Activated T-cell treated with anti-CD3 and anti-CD28 coated beads, Interleukin-2, amount 50 U/mL, for 1 hour (primary cell): ENCODE data around the gene PLEKHA5.
"Not testable (repeated sequence)": the region's sequence is repeated elsewhere in the genome, so short reads cannot be mapped to it uniquely, and the experiment has no call there.

Experiments used
- DNase-seq: peaks from one replicate; pipeline ENCODE4 v3.0.0-alpha.2; 2020

The PLEKHA5 gene

GRCh38 chr12:19168644-19169043 lies 39.1 kb downstream of the PLEKHA5 start:
- DNase-seq: no peak

GRCh38 chr12:19169222-19169621 lies 39.7 kb downstream of the PLEKHA5 start:
- DNase-seq: no peak

- DNase-seq: not testable (repeated sequence)
Observed at GRCh38 chr12:19170286-19170685, 40.8 kb downstream of the PLEKHA5 start.

DNA sequence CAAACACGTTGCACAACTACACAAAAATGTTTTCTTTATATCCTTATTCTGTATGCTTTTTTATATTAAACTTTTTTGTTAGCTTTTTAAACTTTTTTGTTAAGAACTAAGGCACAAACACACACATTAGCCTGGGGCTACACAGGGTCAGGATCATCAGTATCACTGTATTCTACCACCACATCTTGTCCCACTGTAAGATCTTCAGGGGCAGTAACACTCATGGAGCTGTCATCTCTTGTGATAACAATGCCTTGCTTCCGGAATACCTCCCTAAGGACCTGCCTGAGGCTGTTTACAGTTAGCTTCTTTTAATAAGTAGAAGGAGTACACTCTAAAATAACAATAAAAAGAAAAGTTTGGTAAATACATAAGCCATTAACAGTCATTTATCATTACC lies 42.2 kb downstream of the PLEKHA5 start:
- DNase-seq: no peak

DNA sequence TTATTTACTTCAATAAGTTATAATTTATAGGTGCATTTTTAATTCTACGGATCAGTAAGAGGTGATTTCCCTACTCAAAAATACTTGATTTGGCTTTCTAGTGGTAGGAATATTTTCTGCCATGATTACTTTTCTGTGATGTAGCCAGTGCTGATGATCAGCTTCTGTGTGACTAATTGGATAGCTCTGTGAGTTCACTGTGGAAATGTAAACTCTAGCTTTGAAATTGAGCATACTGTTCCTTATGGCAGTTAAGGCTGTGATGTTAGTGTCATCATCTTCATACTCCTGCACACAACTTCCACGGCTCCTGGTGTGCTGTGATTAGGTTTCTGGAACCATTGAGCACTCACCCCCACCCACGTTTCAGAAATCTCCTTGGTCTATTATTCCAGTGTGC lies 48.2 kb downstream of the PLEKHA5 start:
- no peak for DNase-seq

- DNase-seq: no peak
Observed at GRCh38 chr12:19179986-19180385, 50.5 kb downstream of the PLEKHA5 start.

DNA sequence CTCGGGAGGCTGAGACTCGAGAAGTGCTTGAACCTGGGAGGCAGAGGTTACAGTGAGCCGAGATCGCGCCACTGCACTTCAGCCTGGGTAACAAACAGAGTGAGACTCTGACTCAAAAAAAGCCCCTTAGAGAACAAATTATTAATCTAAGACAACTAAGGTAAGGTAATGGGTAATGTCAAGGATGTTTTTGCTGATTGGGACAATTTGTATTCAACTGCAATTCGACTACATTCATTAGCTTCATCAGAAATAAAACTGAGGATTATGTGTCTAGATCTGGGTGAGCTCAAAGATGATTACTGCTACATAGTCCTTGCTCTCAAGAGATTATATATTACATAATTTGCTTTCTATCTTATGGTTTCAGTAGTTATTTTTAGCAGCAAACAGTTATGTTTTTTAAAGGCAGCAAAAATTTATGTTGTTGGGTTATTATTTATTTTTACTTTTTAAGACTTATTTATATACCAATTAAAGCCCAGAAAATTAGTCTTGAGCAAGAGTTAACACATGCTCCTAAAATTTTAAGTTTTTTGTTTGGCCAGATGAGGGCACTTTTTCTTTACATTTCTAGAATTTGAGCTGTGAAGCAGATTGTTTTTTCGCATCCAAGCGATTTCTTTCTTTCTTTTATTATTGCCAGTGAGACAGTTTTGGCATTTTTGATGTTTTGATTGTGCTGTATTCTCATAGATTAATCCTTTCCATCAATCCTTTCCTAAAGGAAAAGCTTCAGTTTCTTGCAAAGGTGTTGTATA lies 52.3 kb downstream of the PLEKHA5 start:
- no peak for DNase-seq

- no peak for DNase-seq
Observed at GRCh38 chr12:19183121-19183838, 53.7 kb downstream of the PLEKHA5 start.

DNA sequence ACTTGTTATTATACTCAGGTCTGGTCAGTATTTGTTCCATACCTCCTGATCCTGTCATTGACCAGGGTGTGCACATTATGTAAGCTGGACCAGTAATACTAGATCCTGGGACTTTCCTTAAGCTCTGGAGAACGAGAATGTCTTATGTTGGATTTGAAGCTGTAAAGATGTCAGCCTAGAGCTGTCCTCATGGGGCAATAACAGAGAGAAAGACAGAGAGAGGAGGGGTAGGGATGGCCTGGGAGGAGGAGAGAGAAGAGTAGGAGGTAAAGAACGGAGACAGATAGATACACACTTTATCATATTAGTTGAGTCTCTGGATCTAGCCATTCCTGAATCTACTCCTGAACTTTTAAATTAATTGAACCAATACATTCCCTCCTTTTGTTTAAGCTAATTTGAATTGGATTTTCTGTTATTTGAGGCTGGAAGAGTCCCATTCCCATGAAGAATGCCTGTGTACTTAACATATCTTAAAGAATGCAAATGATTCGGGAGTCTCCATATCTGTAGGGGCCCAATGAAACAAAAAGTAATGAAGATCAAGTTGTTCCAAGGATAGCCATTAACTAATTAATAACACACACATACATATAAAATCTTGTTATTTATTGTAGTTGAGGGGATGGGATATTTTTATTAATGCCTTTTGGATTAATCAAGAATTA lies 55.9 kb downstream of the PLEKHA5 start:
- no peak for DNase-seq

GRCh38 chr12:19186722-19187661 lies 57.5 kb downstream of the PLEKHA5 start:
- no peak for DNase-seq

- no peak for DNase-seq
Observed at GRCh38 chr12:19189522-19189921, 60.0 kb downstream of the PLEKHA5 start.

DNA sequence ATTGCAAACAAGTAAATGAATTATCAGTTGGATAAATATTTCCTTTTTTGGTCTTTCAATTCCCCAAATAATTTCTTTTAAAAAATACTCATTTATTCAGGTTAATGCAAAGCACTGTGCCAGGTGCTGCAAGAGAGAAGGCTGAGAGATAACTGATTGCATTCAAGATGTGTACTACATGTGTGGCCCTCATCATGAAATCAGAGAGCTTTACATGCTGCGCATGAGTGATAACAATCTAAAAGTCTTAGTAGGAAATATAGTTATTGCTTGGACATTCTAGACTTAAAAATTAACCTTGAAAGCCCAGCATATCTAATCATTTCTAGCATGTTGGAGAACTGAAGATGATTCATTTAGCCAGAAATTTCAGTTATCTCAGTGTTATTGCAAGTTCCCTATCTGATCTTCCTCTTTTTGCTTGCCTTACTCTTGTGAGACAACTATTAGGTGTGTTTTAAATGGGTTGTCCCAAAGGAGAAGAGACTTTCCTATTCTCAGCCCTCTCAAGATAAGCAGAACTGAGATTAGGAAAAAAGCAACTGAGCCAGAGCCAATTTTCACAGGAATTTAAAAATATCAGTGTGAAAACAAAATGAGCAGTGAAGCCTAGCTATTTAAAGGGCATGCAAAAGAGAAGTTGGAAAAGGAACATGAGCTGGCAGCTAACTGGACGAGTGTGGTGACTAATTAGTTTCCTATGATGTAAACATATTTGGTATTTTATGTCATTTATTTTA lies 60.9 kb downstream of the PLEKHA5 start:
- no peak for DNase-seq

GRCh38 chr12:19191089-19191488 lies 61.6 kb downstream of the PLEKHA5 start:
- DNase-seq: no peak

- no peak for DNase-seq
Observed at GRCh38 chr12:19191563-19191962, 62.0 kb downstream of the PLEKHA5 start.

DNA sequence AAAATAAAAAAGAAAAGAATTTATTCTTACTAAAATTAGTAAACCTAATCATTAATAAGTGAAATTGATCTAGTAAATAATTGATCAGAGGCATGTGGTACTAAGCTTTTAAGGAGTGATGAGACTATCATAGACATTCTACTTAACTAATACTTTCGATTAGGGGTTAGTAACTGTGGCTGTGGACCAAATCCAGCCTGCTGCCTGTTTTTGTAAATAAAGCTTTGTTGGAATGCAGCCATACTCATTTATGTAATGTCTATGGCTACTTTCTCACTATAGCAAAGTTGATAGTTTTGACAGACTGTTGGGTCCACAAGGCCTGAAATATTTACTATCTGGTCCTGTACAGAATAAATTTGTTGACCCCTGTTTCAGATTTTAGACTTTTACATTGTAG lies 63.2 kb downstream of the PLEKHA5 start:
- DNase-seq: no peak

- no peak for DNase-seq
Observed at GRCh38 chr12:19194963-19195362, 65.4 kb downstream of the PLEKHA5 start.

- DNase-seq: no peak
Observed at GRCh38 chr12:19196959-19197630, 67.6 kb downstream of the PLEKHA5 start.

- no peak for DNase-seq
Observed at GRCh38 chr12:19198272-19198671, 68.7 kb downstream of the PLEKHA5 start.

DNA sequence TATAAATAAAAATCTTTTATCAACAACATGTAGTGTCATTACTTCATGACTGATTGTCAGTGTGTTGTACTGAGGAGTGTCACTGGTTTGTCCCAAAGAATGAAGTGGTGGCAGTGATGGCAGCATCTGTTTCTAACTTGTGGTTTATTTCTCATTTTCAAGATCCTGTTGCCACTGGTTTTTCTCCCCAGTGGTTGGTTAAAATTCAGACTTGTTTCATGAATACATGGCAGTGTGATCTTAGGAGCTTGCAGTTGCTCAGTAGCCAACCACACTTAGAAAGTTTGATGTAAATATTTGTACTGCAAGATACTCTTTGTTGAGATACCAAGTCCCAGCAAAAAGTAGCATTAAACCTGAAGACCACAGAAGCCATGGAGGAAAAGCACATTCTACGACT lies 69.8 kb downstream of the PLEKHA5 start:
- no peak for DNase-seq

- no peak for DNase-seq
Observed at GRCh38 chr12:19200261-19200660, 70.7 kb downstream of the PLEKHA5 start.

GRCh38 chr12:19201661-19202060 lies 72.1 kb downstream of the PLEKHA5 start:
- no peak for DNase-seq
